ENCODE data around the gene TMEM53.

TMEM53 gene

GRCh38 chr1:44628962-44629756, 45.1 kb downstream of the TMEM53 start:
- no peak for DNase-seq (ENCODE audit: low spot score)

GRCh38 chr1:44625348-44625747, 48.9 kb downstream of the TMEM53 start:
- no peak for DNase-seq (ENCODE audit: low spot score)

GRCh38 chr1:44624268-44624901, 49.9 kb downstream of the TMEM53 start:
- no peak for DNase-seq (ENCODE audit: low spot score)

- DNase-seq (ENCODE audit: low spot score) = no peak
Measured at GRCh38 chr1:44621841-44622286, 52.4 kb downstream of the TMEM53 start.

- no peak for DNase-seq (ENCODE audit: low spot score)
Measured at GRCh38 chr1:44620072-44620471, 54.2 kb downstream of the TMEM53 start.

- DNase-seq (ENCODE audit: low spot score) = no peak
Measured at GRCh38 chr1:44619261-44619900, 54.9 kb downstream of the TMEM53 start.

GRCh38 chr1:44617703-44618029, 56.6 kb downstream of the TMEM53 start:
- DNase-seq (ENCODE audit: low spot score) = no peak

- DNase-seq (ENCODE audit: low spot score) = no peak
Measured at GRCh38 chr1:44616991-44617702, 57.1 kb downstream of the TMEM53 start.

GRCh38 chr1:44616284-44616990, 57.8 kb downstream of the TMEM53 start:
- DNase-seq (ENCODE audit: low spot score) = no peak

GRCh38 chr1:44613941-44614340, 60.3 kb downstream of the TMEM53 start:
- DNase-seq (ENCODE audit: low spot score) = no peak

GRCh38 chr1:44611866-44612265, 62.4 kb downstream of the TMEM53 start:
- no peak for DNase-seq (ENCODE audit: low spot score)

- DNase-seq (ENCODE audit: low spot score) = no peak
Measured at GRCh38 chr1:44611419-44611818, 62.9 kb downstream of the TMEM53 start.

GRCh38 chr1:44610527-44611148, 63.6 kb downstream of the TMEM53 start:
- no peak for DNase-seq (ENCODE audit: low spot score)

- DNase-seq (ENCODE audit: low spot score) = peak; percentile 27
Measured at GRCh38 chr1:44609768-44610526, 64.3 kb downstream of the TMEM53 start.

GRCh38 chr1:44609412-44609767, 64.9 kb downstream of the TMEM53 start:
- DNase-seq (ENCODE audit: low spot score) = peak; percentile 75

GRCh38 chr1:44608141-44608540, 66.1 kb downstream of the TMEM53 start:
- peak; percentile 21 for DNase-seq (ENCODE audit: low spot score)

GRCh38 chr1:44606701-44607281, 67.5 kb downstream of the TMEM53 start:
- DNase-seq (ENCODE audit: low spot score) = no peak

GRCh38 chr1:44605914-44606615, 68.2 kb downstream of the TMEM53 start:
- no peak for DNase-seq (ENCODE audit: low spot score)

GRCh38 chr1:44604157-44604955, 69.9 kb downstream of the TMEM53 start:
- DNase-seq (ENCODE audit: low spot score) = no peak
